Breast epithelium (tissue), 3 donors: ENCODE results near the gene SMIM13.

Source experiments
- CTCF ChIP-seq, 3 donors: fragments of 450-650 bp; IDR thresholded peaks; one replicate each; pipeline ENCODE4 v1.5.1; 2016 to 2017; ENCODE audit warnings: antibody characterized with exemption in 3 of 3, mild to moderate bottlenecking in 3 of 3, moderate library complexity in 3 of 3
- POLR2A ChIP-seq: fragments of 450-650 bp; IDR thresholded peaks from one replicate; pipeline ENCODE4 v1.6.1; 2016; ENCODE audit warnings: antibody characterized with exemption, mild to moderate bottlenecking, moderate library complexity
- POLR2AphosphoS5 ChIP-seq, 3 donors: sonication (generic); formaldehyde crosslinking; IDR thresholded peaks; one replicate each; pipeline ENCODE4 v1.6.1; 2017; ENCODE audit warnings: antibody characterized with exemption in 3 of 3

DNA sequence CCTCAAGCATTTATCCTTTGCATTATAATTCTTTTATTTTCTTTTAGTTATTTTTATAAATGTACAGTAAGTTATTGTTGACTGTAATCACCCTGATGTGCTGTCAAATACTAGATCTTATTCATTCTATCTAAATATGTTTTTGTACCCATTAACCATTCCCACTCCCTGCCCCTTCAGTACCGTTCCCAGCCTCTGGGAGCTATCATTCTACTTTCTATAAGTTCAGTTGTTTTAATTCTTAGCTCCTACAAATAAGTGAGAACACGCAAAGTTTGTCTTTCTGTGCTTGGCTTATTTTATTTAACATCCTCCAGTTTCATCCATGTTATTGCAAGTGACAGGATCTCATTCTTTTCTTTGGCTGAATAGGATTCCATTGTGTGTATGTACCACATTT is 30.3 kb downstream of the SMIM13 start:
- TF ChIP-seq CTCF (IDR thresholded peaks at IDR 0.05) (no peak), POLR2A (no peak), POLR2AphosphoS5 (IDR thresholded peaks at IDR 0.05) (no peak)
